Esophagus (tissue), 2 donors: Measurements from ENCODE around the gene ADH7. TPM values are rescaled to one million over a fixed set of nuclear protein-coding genes. Genes with fewer than 3 reads are reported as not detected.

Experiments used
- H3K27ac ChIP-seq, 2 donors: one replicate each; pipeline ENCODE4 v1.5.1; 2013; ENCODE audit warnings: low read depth in 2 of 2, mild to moderate bottlenecking in 2 of 2, inconsistent platforms in 1 of 2, low read length in 1 of 2, moderate library complexity in 1 of 2
- H3K27me3 ChIP-seq, 2 donors: one replicate each; pipeline ENCODE4 v1.6.1; 2013; ENCODE audit warnings: low read length in 2 of 2, control low read depth in 1 of 2, mild to moderate bottlenecking in 1 of 2; ENCODE audit not compliant: insufficient read depth in 2 of 2, control insufficient read depth in 1 of 2
- H3K36me3 ChIP-seq, 2 donors: one replicate each; pipeline ENCODE4 v1.6.1; 2013; ENCODE audit warnings: low read length in 1 of 2; ENCODE audit not compliant: control insufficient read depth in 2 of 2, insufficient read depth in 2 of 2
- H3K4me1 ChIP-seq, 2 donors: one replicate each; pipeline ENCODE4 v1.6.1; 2013; ENCODE audit warnings: low read length in 1 of 2; ENCODE audit not compliant: control insufficient read depth in 2 of 2, insufficient read depth in 2 of 2
- H3K4me3 ChIP-seq, 2 donors: one replicate each; pipeline ENCODE4 v1.5.1; 2013; ENCODE audit warnings: low read length in 2 of 2, mild to moderate bottlenecking in 2 of 2, low read depth in 1 of 2, moderate library complexity in 1 of 2
- H3K9me3 ChIP-seq, 2 donors: one replicate each; pipeline ENCODE4 v1.6.1; 2013; ENCODE audit warnings: mild to moderate bottlenecking in 2 of 2, low read depth in 1 of 2, low read length in 1 of 2, moderate library complexity in 1 of 2; ENCODE audit not compliant: control insufficient read depth in 2 of 2, insufficient read depth in 1 of 2
- WGBS, 2 donors: extraction: QIAGEN DNeasy Blood & Tissue Kit; methylation state at CpG; one replicate each; pipeline ENCODE4 v1.1.7; 2013; 5-methylcytosine and 5-hydroxymethylcytosine counted together
- polyA plus RNA-seq, 2 donors: library from polyadenylated mRNA; stranded (reverse); fragments of 200-250 nt; gene quantifications; one replicate each; pipeline ENCODE4 v1.2.3, GENCODE V29; 2013
- donor health status: healthy with polysubstance abuse.
- donor health status: Bipolar disorder and iron deficiency.

ADH7 gene
- polyA plus RNA-seq, 2 donors, result 208 to 250 TPM

DNA sequence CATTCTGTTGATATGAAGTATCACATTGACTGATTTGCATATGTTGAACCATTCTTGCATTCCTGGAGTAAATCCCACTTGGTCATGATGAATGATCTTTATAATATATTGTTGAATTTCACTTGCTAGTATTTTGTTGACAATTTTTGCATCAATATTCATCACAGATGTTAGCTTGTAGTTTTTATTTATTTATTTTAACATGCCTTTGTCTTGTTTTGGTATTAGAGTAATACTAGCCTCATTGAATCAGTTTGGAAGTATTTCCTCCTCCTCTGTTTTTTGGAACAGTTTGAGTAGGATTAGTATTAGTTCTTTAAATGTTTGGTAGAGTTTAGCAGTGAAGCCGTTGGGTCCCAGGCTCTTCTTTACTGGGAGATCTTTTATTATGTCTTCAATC is 68.7 kb downstream of the ADH7 start:
- Histone ChIP-seq H3K4me1 (no peaks in the 10 kb centered on the region), H3K27me3 (no peaks in the 10 kb centered on the region), H3K4me3 (no peak overlapping the region), H3K36me3 (no peaks in the 10 kb centered on the region), H3K27ac (no peak overlapping the region), H3K9me3 (no peaks in the 10 kb centered on the region)
- WGBS, 2 donors, result 62 to 89% methylated on average over 1 of the region's 1 CpG

DNA sequence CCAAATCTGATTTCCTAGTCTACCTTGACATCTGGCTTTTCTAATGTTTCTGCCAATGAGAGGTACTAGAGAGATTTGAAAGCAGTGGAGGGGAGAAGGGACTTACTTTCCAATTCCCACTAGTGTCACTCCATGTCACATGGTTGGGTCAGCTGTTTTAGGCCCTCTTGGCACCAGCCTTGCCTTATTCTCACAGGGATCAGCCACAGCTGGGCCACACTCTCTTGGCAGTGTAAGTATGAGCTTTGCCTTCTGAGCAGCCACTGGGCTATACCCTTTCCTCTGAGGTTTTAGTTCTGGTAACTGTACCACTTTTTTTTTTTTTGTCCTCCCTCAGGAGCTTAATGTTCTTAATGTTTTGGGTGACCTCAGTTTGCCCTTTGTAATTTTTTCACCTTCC is 72.4 kb downstream of the ADH7 start:
- Histone ChIP-seq H3K27ac (no peak overlapping the region), H3K4me1 (no peaks in the 10 kb centered on the region), H3K36me3 (no peaks in the 10 kb centered on the region), H3K27me3 (no peaks in the 10 kb centered on the region), H3K9me3 (no peaks in the 10 kb centered on the region), H3K4me3 (no peak overlapping the region)

Other genes starting within 250 kb of the ADH7 start
- under 1 TPM in 1 of 2 donors, not detected in 1; 0.11 TPM for gene ADH6, start 216.1 kb downstream of the ADH7 start, polyA plus RNA-seq
- gene ADH1A, start 144.4 kb downstream of the ADH7 start, polyA plus RNA-seq, result not detected
- gene ADH1B, start 113.9 kb downstream of the ADH7 start, polyA plus RNA-seq, result 10 to 100 TPM; 31.3 to 72.0 TPM
- 1 to 10 TPM; 1.7 to 2.3 TPM for gene ADH1C, start 82.6 kb downstream of the ADH7 start, polyA plus RNA-seq
- gene C4orf17, start 75.7 kb upstream of the ADH7 start, polyA plus RNA-seq, result under 1 TPM in 1 of 2 donors, not detected in 1; 0.01 TPM
- 1 to 10 TPM; 2.2 to 3.2 TPM for gene TRMT10A, start 128.7 kb upstream of the ADH7 start, polyA plus RNA-seq
- under 1 TPM; 0.05 to 0.08 TPM for gene MTTP, start 139.5 kb upstream of the ADH7 start, polyA plus RNA-seq
- gene C4orf54, start 222.5 kb upstream of the ADH7 start, polyA plus RNA-seq, result under 1 TPM; under 0.01 to 0.04 TPM